ENCODE data around the gene GOLIM4. TPM values are rescaled to one million over a fixed set of nuclear protein-coding genes. Genes with fewer than 3 reads are reported as not detected.

Gene GOLIM4
- polyA plus RNA-seq, 1 of the 3 experiments (the other 2 are of a cell fraction) = 42.3 TPM

DNA sequence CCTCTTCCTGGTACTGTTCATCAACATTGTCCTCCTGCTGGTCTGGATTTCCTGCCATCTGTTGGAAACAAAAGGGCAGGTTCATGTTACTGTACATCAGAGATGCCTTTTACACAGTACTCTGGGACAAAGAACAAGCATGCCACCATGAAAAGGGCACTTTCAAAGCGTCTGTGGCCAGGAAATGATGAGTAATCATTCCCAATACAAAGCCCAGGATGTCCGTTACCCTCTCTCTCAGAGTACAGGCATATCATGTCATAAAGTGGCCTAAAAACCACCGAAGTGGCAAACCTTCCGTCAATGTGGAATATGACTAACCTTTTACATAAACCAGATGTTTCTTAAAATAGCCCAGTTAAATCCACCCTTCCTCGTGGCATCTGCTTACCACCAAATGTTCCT, 71.2 kb downstream of the GOLIM4 start (continued):
- TF ChIP-seq, protein P1, sequence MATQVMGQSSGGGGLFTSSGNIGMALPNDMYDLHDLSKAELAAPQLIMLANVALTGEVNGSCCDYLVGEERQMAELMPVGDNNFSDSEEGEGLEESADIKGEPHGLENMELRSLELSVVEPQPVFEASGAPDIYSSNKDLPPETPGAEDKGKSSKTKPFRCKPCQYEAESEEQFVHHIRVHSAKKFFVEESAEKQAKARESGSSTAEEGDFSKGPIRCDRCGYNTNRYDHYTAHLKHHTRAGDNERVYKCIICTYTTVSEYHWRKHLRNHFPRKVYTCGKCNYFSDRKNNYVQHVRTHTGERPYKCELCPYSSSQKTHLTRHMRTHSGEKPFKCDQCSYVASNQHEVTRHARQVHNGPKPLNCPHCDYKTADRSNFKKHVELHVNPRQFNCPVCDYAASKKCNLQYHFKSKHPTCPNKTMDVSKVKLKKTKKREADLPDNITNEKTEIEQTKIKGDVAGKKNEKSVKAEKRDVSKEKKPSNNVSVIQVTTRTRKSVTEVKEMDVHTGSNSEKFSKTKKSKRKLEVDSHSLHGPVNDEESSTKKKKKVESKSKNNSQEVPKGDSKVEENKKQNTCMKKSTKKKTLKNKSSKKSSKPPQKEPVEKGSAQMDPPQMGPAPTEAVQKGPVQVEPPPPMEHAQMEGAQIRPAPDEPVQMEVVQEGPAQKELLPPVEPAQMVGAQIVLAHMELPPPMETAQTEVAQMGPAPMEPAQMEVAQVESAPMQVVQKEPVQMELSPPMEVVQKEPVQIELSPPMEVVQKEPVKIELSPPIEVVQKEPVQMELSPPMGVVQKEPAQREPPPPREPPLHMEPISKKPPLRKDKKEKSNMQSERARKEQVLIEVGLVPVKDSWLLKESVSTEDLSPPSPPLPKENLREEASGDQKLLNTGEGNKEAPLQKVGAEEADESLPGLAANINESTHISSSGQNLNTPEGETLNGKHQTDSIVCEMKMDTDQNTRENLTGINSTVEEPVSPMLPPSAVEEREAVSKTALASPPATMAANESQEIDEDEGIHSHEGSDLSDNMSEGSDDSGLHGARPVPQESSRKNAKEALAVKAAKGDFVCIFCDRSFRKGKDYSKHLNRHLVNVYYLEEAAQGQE (IDR thresholded peaks at IDR 0.05; ENCODE audit: low read depth, low read length) = 0 out of 2 replicates have a peak, but pooled peaks have one; percentile 39
- TF ChIP-seq NFIC (IDR thresholded peaks at IDR 0.05; ENCODE audit: borderline replicate concordance) (peak; percentile 81; the same call in 1 of the 2 replicates), TCF12 (IDR thresholded peaks at IDR 0.05) (peak; percentile 97), EP300 (IDR thresholded peaks at IDR 0.05; ENCODE audit: borderline replicate concordance in 1 of 2, low read depth in 1 of 2, low read length in 1 of 2) (peak; percentile 59 to 96; a peak in 3 of 4 replicates), FOXM1 (IDR thresholded peaks at IDR 0.05; ENCODE audit: low read depth) (peak; percentile 87), FOSL2 (IDR thresholded peaks at IDR 0.05; ENCODE audit: borderline replicate concordance, low read depth) (peak; percentile 77), IRF3 (IDR thresholded peaks at IDR 0.05; ENCODE audit: low read depth, low read length) (no peak), JUND (IDR thresholded peaks at IDR 0.05) (peak; percentile 88)
- TF ChIP-seq, protein P2, sequence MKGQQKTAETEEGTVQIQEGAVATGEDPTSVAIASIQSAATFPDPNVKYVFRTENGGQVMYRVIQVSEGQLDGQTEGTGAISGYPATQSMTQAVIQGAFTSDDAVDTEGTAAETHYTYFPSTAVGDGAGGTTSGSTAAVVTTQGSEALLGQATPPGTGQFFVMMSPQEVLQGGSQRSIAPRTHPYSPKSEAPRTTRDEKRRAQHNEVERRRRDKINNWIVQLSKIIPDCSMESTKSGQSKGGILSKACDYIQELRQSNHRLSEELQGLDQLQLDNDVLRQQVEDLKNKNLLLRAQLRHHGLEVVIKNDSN (IDR thresholded peaks at IDR 0.05; ENCODE audit: borderline replicate concordance, low read depth) = 0 out of 2 replicates have a peak, but pooled peaks have one; percentile 20
- TF ChIP-seq, protein P3, sequence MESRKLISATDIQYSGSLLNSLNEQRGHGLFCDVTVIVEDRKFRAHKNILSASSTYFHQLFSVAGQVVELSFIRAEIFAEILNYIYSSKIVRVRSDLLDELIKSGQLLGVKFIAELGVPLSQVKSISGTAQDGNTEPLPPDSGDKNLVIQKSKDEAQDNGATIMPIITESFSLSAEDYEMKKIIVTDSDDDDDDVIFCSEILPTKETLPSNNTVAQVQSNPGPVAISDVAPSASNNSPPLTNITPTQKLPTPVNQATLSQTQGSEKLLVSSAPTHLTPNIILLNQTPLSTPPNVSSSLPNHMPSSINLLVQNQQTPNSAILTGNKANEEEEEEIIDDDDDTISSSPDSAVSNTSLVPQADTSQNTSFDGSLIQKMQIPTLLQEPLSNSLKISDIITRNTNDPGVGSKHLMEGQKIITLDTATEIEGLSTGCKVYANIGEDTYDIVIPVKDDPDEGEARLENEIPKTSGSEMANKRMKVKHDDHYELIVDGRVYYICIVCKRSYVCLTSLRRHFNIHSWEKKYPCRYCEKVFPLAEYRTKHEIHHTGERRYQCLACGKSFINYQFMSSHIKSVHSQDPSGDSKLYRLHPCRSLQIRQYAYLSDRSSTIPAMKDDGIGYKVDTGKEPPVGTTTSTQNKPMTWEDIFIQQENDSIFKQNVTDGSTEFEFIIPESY (IDR thresholded peaks at IDR 0.05; ENCODE audit: borderline replicate concordance, low read depth) = 0 out of 2 replicates have a peak, but pooled peaks have one; percentile 61
- TF ChIP-seq, protein P4, sequence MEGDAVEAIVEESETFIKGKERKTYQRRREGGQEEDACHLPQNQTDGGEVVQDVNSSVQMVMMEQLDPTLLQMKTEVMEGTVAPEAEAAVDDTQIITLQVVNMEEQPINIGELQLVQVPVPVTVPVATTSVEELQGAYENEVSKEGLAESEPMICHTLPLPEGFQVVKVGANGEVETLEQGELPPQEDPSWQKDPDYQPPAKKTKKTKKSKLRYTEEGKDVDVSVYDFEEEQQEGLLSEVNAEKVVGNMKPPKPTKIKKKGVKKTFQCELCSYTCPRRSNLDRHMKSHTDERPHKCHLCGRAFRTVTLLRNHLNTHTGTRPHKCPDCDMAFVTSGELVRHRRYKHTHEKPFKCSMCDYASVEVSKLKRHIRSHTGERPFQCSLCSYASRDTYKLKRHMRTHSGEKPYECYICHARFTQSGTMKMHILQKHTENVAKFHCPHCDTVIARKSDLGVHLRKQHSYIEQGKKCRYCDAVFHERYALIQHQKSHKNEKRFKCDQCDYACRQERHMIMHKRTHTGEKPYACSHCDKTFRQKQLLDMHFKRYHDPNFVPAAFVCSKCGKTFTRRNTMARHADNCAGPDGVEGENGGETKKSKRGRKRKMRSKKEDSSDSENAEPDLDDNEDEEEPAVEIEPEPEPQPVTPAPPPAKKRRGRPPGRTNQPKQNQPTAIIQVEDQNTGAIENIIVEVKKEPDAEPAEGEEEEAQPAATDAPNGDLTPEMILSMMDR (IDR thresholded peaks at IDR 0.05) = no peak
